ENCODE data around the gene TMEM40.

TMEM40 gene

DNA sequence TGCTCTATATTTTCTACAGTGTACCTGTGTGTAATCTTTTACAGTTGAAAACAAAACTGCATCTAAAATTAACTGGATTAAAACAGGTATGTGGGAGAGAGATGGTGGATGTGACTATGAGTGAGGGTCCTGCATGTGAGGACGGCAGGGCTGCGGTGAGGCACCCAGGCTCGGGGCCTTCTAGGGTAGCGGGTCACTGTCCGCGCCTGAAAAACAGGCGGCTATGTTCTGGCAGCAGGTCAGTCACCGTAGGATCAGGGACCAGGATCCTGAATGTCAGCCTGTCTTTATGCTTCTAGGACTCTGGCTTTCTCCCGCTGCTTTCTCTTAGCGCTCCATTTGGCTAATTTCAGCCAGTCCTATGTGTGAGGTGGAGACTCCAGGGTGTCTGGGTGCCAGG lies 12.6 kb downstream of the TMEM40 start:
- Histone ChIP-seq H3K27ac (ENCODE audit: low read length) (no peak overlapping the region), H3K4me2 (ENCODE audit: low read length) (no peak overlapping the region), H3K36me3 (replicated peaks; ENCODE audit: low read depth, low read length) (no peaks in the 10 kb centered on the region), H3K4me3 (ENCODE audit: low read length) (no peak overlapping the region), H3K9me3 (ENCODE audit: insufficient read depth, low read length) (no peaks in the 10 kb centered on the region), H2AFZ (ENCODE audit: low read depth, low read length) (no peak overlapping the region), H3K4me1 (ENCODE audit: low read length) (peaks cover 24% of the 10 kb centered on the region), H4K20me1 (ENCODE audit: insufficient read depth, low read length) (no peaks in the 10 kb centered on the region), H3K27me3 (ENCODE audit: low read depth, low read length) (peaks cover 41% of the 10 kb centered on the region), H3K79me2 (ENCODE audit: low read length) (no peaks in the 10 kb centered on the region), H3K9ac (ENCODE audit: low read length) (no peak overlapping the region)
- TF ChIP-seq EZH2phosphoT487 (IDR thresholded peaks at IDR 0.05; ENCODE audit: low read depth) = no peak
- TF ChIP-seq, protein P1, sequence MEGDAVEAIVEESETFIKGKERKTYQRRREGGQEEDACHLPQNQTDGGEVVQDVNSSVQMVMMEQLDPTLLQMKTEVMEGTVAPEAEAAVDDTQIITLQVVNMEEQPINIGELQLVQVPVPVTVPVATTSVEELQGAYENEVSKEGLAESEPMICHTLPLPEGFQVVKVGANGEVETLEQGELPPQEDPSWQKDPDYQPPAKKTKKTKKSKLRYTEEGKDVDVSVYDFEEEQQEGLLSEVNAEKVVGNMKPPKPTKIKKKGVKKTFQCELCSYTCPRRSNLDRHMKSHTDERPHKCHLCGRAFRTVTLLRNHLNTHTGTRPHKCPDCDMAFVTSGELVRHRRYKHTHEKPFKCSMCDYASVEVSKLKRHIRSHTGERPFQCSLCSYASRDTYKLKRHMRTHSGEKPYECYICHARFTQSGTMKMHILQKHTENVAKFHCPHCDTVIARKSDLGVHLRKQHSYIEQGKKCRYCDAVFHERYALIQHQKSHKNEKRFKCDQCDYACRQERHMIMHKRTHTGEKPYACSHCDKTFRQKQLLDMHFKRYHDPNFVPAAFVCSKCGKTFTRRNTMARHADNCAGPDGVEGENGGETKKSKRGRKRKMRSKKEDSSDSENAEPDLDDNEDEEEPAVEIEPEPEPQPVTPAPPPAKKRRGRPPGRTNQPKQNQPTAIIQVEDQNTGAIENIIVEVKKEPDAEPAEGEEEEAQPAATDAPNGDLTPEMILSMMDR (IDR thresholded peaks at IDR 0.05; ENCODE audit: low read depth, low read length) = no peak

DNA sequence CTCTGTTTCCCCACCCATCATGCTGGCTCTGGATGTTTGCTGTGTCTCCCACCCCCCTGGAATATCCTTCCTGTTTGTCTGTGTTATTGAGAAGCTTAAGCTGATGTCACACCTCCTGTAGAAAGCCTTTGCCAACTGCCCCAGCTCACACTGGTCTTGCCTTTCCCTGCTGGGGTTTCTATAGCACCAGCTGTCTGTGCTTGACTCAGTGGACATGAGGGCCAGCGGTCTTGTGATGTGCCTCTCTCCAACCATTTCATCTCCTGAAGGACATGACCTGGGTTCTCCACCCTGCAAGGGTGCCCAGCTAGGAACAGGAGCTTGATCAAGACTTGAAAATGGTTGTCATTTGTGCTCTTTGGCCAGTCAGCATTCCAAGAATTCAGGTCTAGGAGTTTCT lies 14.7 kb downstream of the TMEM40 start:
- no peak overlapping the region for H3K4me3 ChIP-seq (ENCODE audit: low read length)
- no peak overlapping the region for H3K27ac ChIP-seq (ENCODE audit: low read length)
- H3K27me3 ChIP-seq (ENCODE audit: low read depth, low read length) = peaks cover 48% of the 10 kb centered on the region
- TF ChIP-seq EZH2phosphoT487 (IDR thresholded peaks at IDR 0.05; ENCODE audit: low read depth) = no peak
- TF ChIP-seq, protein P1 (IDR thresholded peaks at IDR 0.05; ENCODE audit: low read depth, low read length) = no peak
- H3K9me3 ChIP-seq (ENCODE audit: insufficient read depth, low read length) = no peaks in the 10 kb centered on the region
- H3K4me1 ChIP-seq (ENCODE audit: low read length) = peaks cover 7% of the 10 kb centered on the region
- H2AFZ ChIP-seq (ENCODE audit: low read depth, low read length) = no peak overlapping the region
- no peaks in the 10 kb centered on the region for H3K79me2 ChIP-seq (ENCODE audit: low read length)
- no peak overlapping the region for H3K4me2 ChIP-seq (ENCODE audit: low read length)
- no peaks in the 10 kb centered on the region for H4K20me1 ChIP-seq (ENCODE audit: insufficient read depth, low read length)
- no peak overlapping the region for H3K9ac ChIP-seq (ENCODE audit: low read length)
- H3K36me3 ChIP-seq (replicated peaks; ENCODE audit: low read depth, low read length) = no peaks in the 10 kb centered on the region

DNA sequence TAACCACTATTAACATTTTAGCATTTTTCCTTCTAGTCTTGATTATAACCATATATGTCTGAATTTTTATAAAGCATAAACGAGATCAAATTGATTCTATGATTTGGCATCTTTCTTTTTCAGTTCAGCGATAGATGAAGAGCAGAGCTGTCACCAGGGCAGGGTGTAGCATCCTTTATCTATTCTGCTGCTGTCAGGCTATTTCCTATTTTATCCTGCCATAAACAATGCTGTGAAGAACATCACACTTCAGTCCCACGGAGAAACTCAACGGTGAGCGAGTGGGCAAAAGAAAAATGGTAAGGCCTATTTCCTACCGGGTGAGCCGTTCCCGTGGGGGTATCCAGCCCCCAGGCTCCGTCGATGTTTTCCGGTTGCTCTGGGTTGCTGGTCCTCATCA lies 15.5 kb downstream of the TMEM40 start:
- H3K79me2 ChIP-seq (ENCODE audit: low read length) = no peaks in the 10 kb centered on the region
- no peak overlapping the region for H3K9ac ChIP-seq (ENCODE audit: low read length)
- no peaks in the 10 kb centered on the region for H4K20me1 ChIP-seq (ENCODE audit: insufficient read depth, low read length)
- H3K4me2 ChIP-seq (ENCODE audit: low read length) = no peak overlapping the region
- H3K9me3 ChIP-seq (ENCODE audit: insufficient read depth, low read length) = no peaks in the 10 kb centered on the region
- no peak for TF ChIP-seq EZH2phosphoT487 (IDR thresholded peaks at IDR 0.05; ENCODE audit: low read depth)
- TF ChIP-seq, protein P1 (IDR thresholded peaks at IDR 0.05; ENCODE audit: low read depth, low read length) = no peak
- no peak overlapping the region for H2AFZ ChIP-seq (ENCODE audit: low read depth, low read length)
- no peaks in the 10 kb centered on the region for H3K36me3 ChIP-seq (replicated peaks; ENCODE audit: low read depth, low read length)
- peaks cover under 1% of the 10 kb centered on the region; the same call in 1 of the 2 replicates for H3K4me1 ChIP-seq (ENCODE audit: low read length)
- H3K4me3 ChIP-seq (ENCODE audit: low read length) = no peak overlapping the region
- H3K27ac ChIP-seq (ENCODE audit: low read length) = no peak overlapping the region
- peaks cover 45% of the 10 kb centered on the region for H3K27me3 ChIP-seq (ENCODE audit: low read depth, low read length)

DNA sequence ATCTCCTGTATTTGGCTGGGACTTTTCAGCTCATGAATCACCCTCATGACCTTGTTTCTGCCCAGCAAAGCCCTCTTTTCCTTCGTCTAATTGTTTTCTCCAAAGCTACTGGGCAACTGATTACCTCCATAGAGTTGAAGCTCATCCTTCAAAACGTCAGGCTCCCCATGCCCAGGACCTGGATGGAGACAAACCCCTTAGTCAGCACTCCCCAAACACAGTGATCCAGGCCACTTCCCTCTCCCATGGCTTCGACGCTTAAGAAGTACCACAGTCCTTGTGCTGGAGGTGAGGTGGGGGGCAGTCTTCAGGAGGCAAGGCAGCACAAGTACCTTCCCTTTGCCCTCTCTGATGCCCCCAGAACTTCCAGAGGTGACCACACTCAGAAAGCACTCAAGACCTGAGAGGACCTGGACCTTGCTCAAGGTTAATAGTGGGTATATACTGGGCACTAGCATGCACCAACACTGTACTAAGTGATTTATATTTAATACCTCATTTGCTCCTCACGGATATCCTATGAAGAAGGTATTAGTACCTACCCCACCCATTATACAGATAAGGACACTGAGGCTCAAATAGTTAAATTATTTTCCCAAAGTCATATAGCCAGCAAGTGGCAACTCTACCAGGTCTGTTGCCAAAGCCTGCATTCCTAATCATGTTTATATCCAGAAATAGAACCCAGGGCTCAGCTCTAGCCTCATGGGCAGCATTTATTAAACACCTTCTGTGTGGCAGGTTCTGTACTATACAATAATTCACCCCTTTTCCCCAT lies 16.5 kb downstream of the TMEM40 start:
- no peaks in the 10 kb centered on the region for H4K20me1 ChIP-seq (ENCODE audit: insufficient read depth, low read length)
- H3K27me3 ChIP-seq (ENCODE audit: low read depth, low read length) = peaks cover 36% of the 10 kb centered on the region
- TF ChIP-seq EZH2phosphoT487 (IDR thresholded peaks at IDR 0.05; ENCODE audit: low read depth) = no peak
- TF ChIP-seq, protein P1 (IDR thresholded peaks at IDR 0.05; ENCODE audit: low read depth, low read length) = no peak
- no peak overlapping the region for H2AFZ ChIP-seq (ENCODE audit: low read depth, low read length)
- H3K79me2 ChIP-seq (ENCODE audit: low read length) = no peaks in the 10 kb centered on the region
- H3K4me1 ChIP-seq (ENCODE audit: low read length) = 0 out of 2 replicates have a peak, but pooled peaks cover 4% of the 10 kb centered on the region
- H3K36me3 ChIP-seq (replicated peaks; ENCODE audit: low read depth, low read length) = no peaks in the 10 kb centered on the region
- no peak overlapping the region for H3K9ac ChIP-seq (ENCODE audit: low read length)
- no peak overlapping the region for H3K4me2 ChIP-seq (ENCODE audit: low read length)
- H3K4me3 ChIP-seq (ENCODE audit: low read length) = no peak overlapping the region
- H3K27ac ChIP-seq (ENCODE audit: low read length) = no peak overlapping the region
- H3K9me3 ChIP-seq (ENCODE audit: insufficient read depth, low read length) = no peaks in the 10 kb centered on the region

Data from OCI-LY3 (cell line).